Measurements from ENCODE around the gene TMEM80.

GRCh38 chr11:674406-674805, 21.2 kb upstream of the TMEM80 start:
- TF ChIP-seq L3MBTL2 (conservative IDR thresholded peaks at IDR 0.05), result no peak
- TF ChIP-seq FOXM1 (IDR thresholded peaks at IDR 0.05; ENCODE audit: borderline replicate concordance), result no peak
- TF ChIP-seq BHLHE40 (IDR thresholded peaks at IDR 0.05; ENCODE audit: borderline replicate concordance), result no peak
- TF ChIP-seq ARNT (IDR thresholded peaks at IDR 0.05), result no peak
- TF ChIP-seq SP1 (IDR thresholded peaks at IDR 0.05), result no peak
- TF ChIP-seq PKNOX1 (IDR thresholded peaks at IDR 0.05), result no peak
- no peak for TF ChIP-seq SUZ12 (IDR thresholded peaks at IDR 0.05)
- TF ChIP-seq TARDBP (IDR thresholded peaks at IDR 0.05), result no peak
- TF ChIP-seq NFRKB (IDR thresholded peaks at IDR 0.05), result no peak
- no peak for TF ChIP-seq HDGF (IDR thresholded peaks at IDR 0.05; ENCODE audit: borderline replicate concordance)
- TF ChIP-seq ZNF384 (IDR thresholded peaks at IDR 0.05), result no peak
- TF ChIP-seq FOXA1 (IDR thresholded peaks at IDR 0.05), result no peak
- TF ChIP-seq CTBP1 (IDR thresholded peaks at IDR 0.05; ENCODE audit: borderline replicate concordance), result no peak
- no peak for TF ChIP-seq FOXK2 (IDR thresholded peaks at IDR 0.05)
